Measurements from ENCODE around the gene FBXO34. TPM values are rescaled to one million over a fixed set of nuclear protein-coding genes. Genes with fewer than 3 reads are reported as not detected.

FBXO34 gene
- total RNA-seq, 2 experiments from 2014 or later: 28.3 to 29.7 TPM

- H3K36me3 ChIP-seq (ENCODE audit: insufficient read depth, low read length): peaks cover 5% of the 10 kb centered on the region
- Mint-ChIP-seq H3K9me3 (no peaks in the 10 kb centered on the region), H3K4me1 (ENCODE audit: low read depth) (peaks cover 20% of the 10 kb centered on the region), H3K36me3 (ENCODE audit: low read depth) (peaks cover 7% of the 10 kb centered on the region), H3K27ac (no peak overlapping the region), H3K4me3 (no peak overlapping the region), H3K27me3 (no peaks in the 10 kb centered on the region)
- H3K27ac ChIP-seq (ENCODE audit: low read depth in 1 of 2, low read length in 2 of 2): no peak overlapping the region
- ChIA-PET POLR2A (interaction anchor here (1.6 kb wide), 1 partner anchor 24 kb away, joined by 5 read pairs; no protein-coding TSS in a partner anchor), CTCF (interaction anchor here (0.8 to 1.2 kb wide), 2 partner anchors 10 to 19 kb away, joined by 4 to 5 read pairs; no protein-coding TSS in a partner anchor)
- H3K27me3 ChIP-seq (ENCODE audit: control insufficient read depth in 1 of 2, insufficient read depth in 2 of 2, low read length in 2 of 2): no peaks in the 10 kb centered on the region
- H3K9me3 ChIP-seq (ENCODE audit: control insufficient read depth in 1 of 2, insufficient read depth in 1 of 2, low read length in 2 of 2): no peaks in the 10 kb centered on the region
- DNase-seq: no peak
- H3K4me1 ChIP-seq (ENCODE audit: insufficient read depth, low read length): peaks cover 14% of the 10 kb centered on the region
- TF ChIP-seq CTCF (IDR thresholded peaks at IDR 0.05): no peak
- intact Hi-C loops (cut with DNase I, micrococcal nuclease): loop anchor here in 1 of 2 experiments (5.0 kb wide), 1 partner anchor 145 kb away; no protein-coding TSS in a partner anchor
- H3K4me3 ChIP-seq (ENCODE audit: low read length): no peak overlapping the region
- ATAC-seq (ENCODE audit: poor library complexity): no peak
Measured at GRCh38 chr14:55356913-55357312, 85.7 kb downstream of the FBXO34 start.

- ChIA-PET CTCF (no interaction called here), POLR2A (no interaction called here)
- Mint-ChIP-seq H3K27me3 (no peaks in the 10 kb centered on the region), H3K4me3 (no peak overlapping the region), H3K9me3 (no peaks in the 10 kb centered on the region), H3K4me1 (ENCODE audit: low read depth) (peaks cover 10% of the 10 kb centered on the region), H3K27ac (no peak overlapping the region), H3K36me3 (ENCODE audit: low read depth) (peaks cover 17% of the 10 kb centered on the region)
- no peak for ATAC-seq (ENCODE audit: poor library complexity)
- Histone ChIP-seq H3K4me3 (ENCODE audit: low read length) (no peak overlapping the region), H3K27ac (ENCODE audit: low read depth in 1 of 2, low read length in 2 of 2) (no peak overlapping the region), H3K27me3 (ENCODE audit: control insufficient read depth in 1 of 2, insufficient read depth in 2 of 2, low read length in 2 of 2) (no peaks in the 10 kb centered on the region), H3K36me3 (ENCODE audit: insufficient read depth, low read length) (no peaks in the 10 kb centered on the region), H3K9me3 (ENCODE audit: control insufficient read depth in 1 of 2, insufficient read depth in 1 of 2, low read length in 2 of 2) (no peaks in the 10 kb centered on the region), H3K4me1 (ENCODE audit: insufficient read depth, low read length) (peaks cover 8% of the 10 kb centered on the region)
- no peak for TF ChIP-seq CTCF (IDR thresholded peaks at IDR 0.05)
- intact Hi-C loops (cut with DNase I, micrococcal nuclease): loop anchor here in 1 of 2 experiments (5.0 kb wide), 1 partner anchor 147 kb away; no protein-coding TSS in a partner anchor
- no peak for DNase-seq
Measured at GRCh38 chr14:55359307-55359706, 88.1 kb downstream of the FBXO34 start.

GRCh38 chr14:55361190-55361589 lies 90.0 kb downstream of the FBXO34 start:
- intact Hi-C loops (cut with DNase I, micrococcal nuclease): no loop called here
- H3K4me3 ChIP-seq (ENCODE audit: low read length): no peak overlapping the region
- no peak overlapping the region for H3K4me3 Mint-ChIP-seq
- no peak for DNase-seq
- no peak for ATAC-seq (ENCODE audit: poor library complexity)
- peaks cover 2% of the 10 kb centered on the region for H3K36me3 ChIP-seq (ENCODE audit: insufficient read depth, low read length)
- ChIA-PET CTCF (no interaction called here), POLR2A (interaction anchor here (0.6 to 1.5 kb wide), 2 partner anchors 14 to 22 kb away, joined by 3 read pairs; no protein-coding TSS in a partner anchor)
- peaks cover 4% of the 10 kb centered on the region for H3K4me1 Mint-ChIP-seq (ENCODE audit: low read depth)
- H3K27ac ChIP-seq (ENCODE audit: low read depth in 1 of 2, low read length in 2 of 2): no peak overlapping the region
- no peaks in the 10 kb centered on the region for H3K27me3 ChIP-seq (ENCODE audit: control insufficient read depth in 1 of 2, insufficient read depth in 2 of 2, low read length in 2 of 2)
- no peak overlapping the region for H3K27ac Mint-ChIP-seq
- no peak for TF ChIP-seq CTCF (IDR thresholded peaks at IDR 0.05)
- peaks cover 27% of the 10 kb centered on the region for H3K36me3 Mint-ChIP-seq (ENCODE audit: low read depth)
- H3K4me1 ChIP-seq (ENCODE audit: insufficient read depth, low read length): no peaks in the 10 kb centered on the region
- H3K27me3 Mint-ChIP-seq: no peaks in the 10 kb centered on the region
- no peaks in the 10 kb centered on the region for H3K9me3 Mint-ChIP-seq
- no peaks in the 10 kb centered on the region for H3K9me3 ChIP-seq (ENCODE audit: control insufficient read depth in 1 of 2, insufficient read depth in 1 of 2, low read length in 2 of 2)

All from CD4-positive, alpha-beta T cell (primary cell).